Right lung (tissue), 5 donors: ENCODE results near the gene RRAD. TPM values are rescaled to one million over a fixed set of nuclear protein-coding genes. Genes with fewer than 3 reads are reported as not detected.

Source experiments
- DNase-seq, 2 donors: peaks; one replicate each; pipeline ENCODE4 v3.0.0-alpha.2; 2013
- polyA plus RNA-seq, 5 donors: library from polyadenylated mRNA; unstranded; fragments of 120-200 nt; gene quantifications; one replicate each; pipeline versions ENCODE4 v1.2.1 to v1.2.3, GENCODE V29; 2013; ENCODE audit warnings: inconsistent platforms in 1 of 5, low replicate concordance in 1 of 5; ENCODE audit not compliant: insufficient read length in 5 of 5, insufficient read depth in 1 of 5

The RRAD gene
- polyA plus RNA-seq, 5 donors = 6.7 to 10.7 (median 9.6) TPM

DNA sequence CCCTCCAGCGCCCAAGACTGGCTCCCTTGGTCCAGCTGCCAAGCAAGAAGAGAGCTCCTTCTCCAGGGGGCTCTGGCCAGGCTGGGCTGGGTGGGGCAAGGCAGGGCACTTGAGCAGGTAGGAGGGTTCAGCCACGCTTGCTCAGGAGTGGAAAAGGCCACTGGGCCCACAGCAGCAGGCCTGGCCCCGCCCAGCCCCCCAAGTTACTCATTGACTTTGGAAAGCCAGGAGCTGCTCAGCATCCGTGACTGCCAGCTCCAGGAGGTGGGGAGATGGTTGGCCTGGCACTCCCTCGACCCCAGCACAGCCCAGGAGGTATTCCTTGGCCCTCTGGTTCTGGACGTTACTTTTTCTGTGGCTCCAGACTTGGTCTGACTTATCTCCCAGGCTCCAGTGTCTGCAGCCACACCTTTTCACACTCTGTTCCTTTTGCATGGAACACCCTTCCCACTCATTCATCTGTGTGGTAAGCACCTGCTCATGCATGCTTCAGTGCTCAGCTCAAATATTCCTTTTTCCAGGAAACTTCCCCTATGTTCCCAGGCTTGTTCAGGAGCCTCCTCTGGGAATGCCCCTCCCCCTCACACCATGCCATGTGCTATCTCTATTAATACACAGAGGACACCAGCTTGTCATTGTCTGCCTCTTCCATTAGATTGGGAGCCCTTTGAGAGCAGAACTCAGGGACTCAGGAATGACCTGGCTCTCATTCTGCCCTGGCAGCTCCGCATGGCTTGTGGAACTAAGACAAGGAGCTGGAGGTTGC, 6.3 kb downstream of the RRAD start, which contains the start of gene CDH16:
Gene CDH16, minus strand, starts transcription at position 83 of the 766 bp plus-strand sequence. CDS start 820 bp downstream, outside the sequence.
- DNase-seq = no peak

DNA sequence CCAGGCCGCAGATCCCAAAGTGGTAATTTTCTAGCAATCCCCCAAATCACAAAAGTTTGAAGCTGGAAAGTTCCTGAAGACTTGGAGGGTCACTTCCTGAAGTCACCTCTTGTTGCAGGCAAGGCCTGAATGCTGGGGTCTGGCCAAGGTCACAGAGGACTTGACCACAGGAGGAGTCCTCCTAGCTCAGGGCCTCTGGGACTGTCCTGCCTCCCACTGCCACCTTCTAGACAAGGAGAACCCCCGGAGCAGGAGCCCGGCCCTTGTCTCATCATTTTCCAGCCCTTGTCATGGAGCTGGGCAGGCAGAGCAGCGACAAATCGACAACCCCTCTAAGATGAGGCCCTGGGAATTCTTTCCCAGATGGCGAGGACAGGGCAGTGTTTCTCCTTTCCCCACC, 7.0 kb downstream of the RRAD start:
- DNase-seq = no peak

DNA sequence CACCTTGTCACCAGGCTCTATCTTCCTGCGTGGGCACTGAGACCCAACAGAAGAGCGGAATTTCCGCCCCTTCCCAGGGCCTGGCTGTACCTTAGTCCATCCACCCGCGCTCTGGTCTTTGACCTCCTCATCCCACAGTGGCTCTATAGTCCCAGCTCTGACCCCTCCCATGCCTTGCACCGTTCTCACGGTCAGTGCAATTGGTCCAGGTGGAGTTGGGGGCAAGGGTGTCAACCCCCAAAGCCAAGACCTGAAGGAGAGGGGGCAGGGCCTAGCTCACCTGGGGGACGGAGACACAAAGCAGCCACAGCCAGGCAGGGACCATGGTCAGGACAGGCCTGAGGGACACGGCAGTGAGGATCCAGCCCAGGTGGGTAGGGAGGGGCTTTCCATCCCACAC, 7.6 kb downstream of the RRAD start:
- no peak for DNase-seq

DNA sequence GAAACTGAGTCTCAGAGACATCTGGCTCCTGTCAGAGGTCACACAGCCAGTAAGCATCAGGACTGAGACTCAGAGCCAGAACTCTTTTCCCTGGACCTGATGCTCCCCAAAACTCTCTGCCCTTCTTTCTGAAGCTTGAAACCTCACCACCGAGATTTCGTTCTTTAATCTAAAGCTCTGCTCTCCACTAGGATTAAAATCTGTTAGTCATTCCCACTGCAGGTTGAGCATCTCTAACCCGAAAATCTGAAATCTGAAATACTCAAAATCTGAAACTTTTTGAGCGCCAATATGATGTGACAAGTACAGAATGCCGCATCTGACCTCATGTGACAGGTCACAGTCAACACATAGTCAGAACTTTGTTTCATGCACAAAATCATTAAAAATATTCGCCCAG, 8.8 kb downstream of the RRAD start:
- no peak for DNase-seq

DNA sequence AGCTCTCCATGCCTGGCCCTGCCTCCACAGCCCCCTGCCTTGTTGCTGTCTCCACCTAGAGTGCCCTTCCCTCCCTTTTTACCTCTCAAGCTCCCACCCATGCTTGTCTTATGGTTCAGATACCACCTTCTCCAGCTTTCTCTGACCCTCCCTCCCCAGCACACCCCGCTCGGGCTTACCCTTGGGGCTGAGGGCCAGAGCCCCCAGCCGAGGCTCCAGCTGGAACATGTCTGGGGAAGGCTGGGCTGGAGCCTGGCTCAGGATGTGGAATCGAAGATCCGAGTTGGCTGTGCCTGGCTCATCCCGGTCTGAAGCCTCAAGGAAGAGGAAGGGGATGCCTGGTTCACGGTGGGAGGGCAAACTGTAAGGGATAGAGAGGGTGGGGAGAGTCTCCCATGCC, 10.3 kb downstream of the RRAD start:
- no peak for DNase-seq

DNA sequence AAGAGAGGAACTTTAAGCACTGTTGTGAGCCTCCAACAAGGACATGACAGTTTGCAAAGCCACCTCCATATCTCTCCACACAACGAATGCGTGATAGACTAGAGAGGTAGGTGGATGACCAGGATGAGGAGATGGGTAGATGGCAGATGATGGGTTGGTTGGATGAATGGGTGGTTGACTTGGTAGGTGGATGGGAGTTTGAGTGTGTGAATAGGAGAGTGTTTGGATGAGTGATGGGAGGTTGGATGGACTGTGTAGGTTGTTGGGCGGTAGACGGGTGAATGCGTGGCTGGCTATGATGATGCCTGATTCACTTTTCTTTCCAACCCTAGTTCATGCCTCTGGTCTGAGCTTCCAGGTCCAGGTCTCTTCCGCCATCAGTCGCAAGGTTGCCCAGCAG, 10.8 kb downstream of the RRAD start:
- DNase-seq = no peak

DNA sequence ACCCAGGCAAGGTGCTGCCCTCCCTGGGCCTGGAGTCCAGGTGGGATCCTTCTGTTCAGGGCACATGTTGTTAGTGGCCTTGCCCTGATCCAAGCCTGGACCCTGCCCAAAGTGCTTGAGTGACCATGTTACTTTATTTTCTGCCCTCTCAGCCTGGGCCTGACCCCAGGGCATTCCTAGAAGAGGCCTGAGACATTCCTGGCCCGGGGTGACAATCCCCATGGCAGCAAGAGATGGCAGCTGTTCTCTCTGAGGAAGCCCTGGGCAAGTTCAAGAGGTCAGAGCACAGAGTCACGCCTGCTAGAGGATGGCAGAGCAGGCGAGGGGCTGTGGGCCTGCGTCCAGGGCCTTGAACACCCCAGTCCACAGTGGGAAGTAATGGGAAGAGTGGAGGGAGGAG, 11.6 kb downstream of the RRAD start:
- no peak for DNase-seq

DNA sequence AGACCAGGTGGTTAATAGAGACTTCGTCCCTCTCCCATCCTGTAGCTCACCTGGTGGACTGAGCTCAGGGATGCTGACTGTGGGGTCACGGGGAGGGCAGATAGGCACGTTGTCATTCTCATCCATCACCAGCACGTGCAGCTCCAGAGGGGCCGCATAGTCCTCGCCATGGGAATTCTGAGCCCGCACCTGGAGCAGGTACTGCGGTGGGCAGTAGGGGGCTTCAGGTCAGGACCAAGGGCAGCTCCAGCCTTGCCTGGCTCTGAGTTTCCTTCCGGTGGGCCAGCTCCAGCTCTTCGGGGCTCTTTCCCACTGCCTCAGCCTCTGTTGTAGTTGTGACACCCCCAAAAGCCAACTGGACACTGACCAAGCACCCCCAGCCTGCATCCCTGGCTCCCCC, 12.3 kb downstream of the RRAD start:
- no peak for DNase-seq

DNA sequence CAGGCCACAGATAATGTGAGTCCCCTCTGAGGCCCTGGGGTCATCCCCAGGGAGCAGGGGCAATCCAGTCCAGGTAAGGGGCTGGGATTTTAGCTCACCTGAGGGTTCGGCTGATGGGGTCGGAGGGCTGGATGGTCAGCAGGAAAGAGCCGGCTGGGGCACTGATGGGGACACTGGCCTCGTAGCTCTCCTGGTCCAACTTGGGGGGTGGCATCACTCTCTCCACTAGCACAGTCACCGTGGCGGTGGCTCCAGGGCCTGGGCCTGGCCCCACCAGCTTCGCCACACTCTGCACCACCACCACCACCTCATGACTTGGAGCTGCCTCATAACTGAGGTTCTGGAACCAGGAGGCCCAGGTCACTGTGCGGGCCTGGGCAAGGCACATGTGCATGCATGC, 13.5 kb downstream of the RRAD start:
- DNase-seq = no peak

DNA sequence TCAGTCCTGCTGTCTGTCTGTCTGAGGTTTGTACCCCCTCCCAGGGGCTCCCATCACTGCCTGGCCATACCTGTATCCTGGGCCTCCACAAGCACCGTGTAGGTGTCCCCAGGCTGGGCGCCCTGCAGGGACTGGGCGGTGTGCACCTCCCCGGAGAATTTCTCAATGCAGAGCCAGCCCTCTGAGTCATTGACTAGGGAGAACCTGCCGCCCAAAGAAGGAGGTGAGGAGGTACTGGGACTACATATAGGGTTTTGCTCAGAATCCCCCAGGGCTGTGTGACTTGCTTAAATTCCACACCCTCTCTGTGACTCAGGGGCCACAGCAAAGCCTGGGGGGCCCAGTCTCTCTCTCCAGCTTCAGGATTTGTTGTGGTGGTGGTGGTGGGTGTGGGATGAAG, 14.2 kb downstream of the RRAD start:
- no peak for DNase-seq

DNA sequence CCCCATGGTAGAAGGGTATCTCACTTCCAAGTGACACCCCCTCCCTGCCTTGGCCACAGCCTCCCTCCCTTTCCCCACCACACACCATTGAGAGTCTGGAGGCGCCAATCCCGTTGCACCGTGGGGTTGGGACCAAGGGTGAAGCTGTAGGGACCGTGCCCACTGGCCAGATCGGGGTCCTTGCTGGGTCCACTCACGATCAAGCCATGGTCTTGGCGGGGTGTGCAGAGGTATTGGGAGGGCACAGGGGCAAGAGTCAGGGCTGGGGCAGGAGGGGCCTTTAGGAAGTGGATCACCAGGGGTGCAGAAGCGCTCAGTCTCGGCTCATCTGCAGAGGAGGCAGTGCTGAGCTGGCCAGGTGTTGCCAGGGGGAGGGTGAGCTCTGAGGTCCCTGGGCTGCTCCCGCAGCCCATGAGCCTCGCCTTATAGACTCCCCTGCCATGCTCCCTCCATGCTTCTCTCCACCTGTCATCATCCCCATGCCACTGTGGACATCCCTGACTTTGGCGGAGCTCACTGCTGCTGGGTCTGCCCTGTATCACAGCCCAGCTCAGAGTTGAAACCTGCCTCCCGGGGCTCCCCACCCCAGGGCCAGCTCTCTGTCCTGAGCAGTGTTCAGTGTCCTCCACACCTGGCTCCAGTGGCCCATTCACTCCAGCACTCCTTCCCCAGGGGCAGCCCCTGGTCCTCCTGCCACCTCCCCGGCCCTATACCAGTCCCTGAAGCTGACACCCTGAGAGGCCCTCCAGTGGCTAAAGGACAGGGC, 15.0 kb downstream of the RRAD start:
- no peak for DNase-seq

DNA sequence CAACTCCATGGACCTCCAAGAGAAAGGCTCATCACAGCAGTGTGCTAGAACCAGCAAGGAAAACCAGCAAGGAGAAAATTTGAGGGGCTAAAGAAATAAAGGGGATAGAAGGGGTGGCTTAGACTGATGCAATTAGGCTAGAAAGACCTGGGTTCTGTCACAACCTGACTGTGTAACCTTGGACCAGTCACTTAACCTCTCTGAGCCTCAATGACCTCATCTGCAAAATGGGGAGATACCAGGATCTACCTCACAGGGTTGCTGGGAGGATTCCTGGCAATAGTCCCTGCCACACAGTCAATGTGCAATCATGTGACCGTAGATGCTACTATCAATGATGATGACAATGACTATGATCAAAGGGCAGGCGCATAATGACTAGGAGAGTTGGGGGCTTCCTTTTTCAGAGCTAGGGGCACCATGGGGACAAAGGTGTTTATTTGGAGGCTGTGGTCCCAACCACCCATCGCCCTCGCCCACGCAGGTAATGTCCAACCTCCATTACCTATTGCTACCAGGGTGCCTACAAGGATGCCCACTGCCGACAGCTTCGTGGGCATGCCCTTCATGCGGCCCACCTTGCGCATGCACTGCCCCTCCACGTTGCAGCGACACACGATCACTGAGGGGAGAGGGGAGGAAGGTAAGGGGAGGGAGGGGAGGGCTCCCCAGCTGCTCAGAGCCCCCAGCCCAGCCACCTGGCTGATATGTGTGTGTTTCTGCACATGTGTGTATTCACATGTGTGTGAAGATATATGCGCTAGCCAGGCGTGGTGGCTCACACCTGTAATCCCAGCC, 16.4 kb downstream of the RRAD start:
- DNase-seq = no peak

DNA sequence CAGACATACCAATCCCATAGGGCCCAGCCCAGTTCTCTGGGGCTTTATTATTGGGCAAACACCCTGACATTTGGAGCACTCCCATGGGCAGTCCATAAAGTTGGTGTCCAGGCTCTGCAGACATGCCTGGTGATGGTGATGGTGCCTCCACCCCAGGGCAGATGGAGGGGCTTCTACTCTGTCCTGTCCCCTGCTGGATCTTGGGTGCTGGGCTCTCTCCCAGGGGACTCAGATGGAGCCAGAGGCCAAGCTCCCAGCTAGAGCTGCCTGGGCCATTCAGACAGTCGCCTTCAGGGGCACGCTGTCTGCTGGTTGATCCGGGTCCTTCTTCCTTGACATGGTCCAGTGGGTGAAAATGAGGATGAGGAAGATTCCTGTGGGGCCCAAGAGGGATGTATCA, 17.2 kb downstream of the RRAD start:
- no peak for DNase-seq

DNA sequence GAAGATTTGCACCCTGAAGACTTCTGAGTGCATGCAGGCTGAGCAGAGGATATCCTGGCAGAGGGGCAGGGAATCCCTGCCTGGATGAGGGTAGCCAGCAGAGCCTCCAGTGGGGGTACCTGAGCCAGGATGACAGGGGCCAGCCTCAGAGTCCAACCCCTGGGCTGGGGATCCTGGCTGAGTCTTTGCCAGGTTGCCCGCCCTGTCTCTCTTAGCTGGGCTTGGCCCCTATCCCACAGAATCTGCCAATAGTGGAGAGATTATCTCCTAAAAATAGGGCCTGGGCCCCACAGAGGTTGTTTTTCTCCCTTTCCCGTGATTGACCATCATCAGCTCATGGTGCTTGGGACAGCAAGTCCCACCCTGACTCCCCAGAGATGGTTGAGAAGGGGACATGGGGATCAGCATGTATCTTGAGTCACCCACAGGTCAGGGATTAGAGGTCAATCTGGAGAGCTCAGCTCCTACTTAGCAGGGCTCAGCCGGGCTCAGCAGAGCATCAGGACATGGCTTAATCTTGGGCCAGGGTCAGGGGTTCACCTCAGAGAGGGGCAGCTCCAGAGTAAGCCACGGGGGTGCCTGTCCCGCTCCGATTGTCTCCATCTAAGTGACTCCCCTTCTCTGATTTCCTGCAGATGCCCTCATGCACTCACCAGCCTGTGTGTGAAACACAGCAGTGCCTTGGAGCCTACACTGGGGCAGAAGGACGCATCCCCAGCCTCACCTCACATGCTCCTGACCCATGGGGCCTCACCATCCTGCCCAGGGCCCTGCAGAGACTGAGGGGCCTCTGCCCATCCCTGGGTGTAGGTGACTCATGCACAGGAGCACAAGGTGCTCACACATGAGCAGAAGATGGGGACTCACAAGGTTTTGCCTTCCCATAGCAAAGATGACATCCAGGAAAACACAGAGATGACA, 18.2 kb downstream of the RRAD start:
- DNase-seq = no peak

DNA sequence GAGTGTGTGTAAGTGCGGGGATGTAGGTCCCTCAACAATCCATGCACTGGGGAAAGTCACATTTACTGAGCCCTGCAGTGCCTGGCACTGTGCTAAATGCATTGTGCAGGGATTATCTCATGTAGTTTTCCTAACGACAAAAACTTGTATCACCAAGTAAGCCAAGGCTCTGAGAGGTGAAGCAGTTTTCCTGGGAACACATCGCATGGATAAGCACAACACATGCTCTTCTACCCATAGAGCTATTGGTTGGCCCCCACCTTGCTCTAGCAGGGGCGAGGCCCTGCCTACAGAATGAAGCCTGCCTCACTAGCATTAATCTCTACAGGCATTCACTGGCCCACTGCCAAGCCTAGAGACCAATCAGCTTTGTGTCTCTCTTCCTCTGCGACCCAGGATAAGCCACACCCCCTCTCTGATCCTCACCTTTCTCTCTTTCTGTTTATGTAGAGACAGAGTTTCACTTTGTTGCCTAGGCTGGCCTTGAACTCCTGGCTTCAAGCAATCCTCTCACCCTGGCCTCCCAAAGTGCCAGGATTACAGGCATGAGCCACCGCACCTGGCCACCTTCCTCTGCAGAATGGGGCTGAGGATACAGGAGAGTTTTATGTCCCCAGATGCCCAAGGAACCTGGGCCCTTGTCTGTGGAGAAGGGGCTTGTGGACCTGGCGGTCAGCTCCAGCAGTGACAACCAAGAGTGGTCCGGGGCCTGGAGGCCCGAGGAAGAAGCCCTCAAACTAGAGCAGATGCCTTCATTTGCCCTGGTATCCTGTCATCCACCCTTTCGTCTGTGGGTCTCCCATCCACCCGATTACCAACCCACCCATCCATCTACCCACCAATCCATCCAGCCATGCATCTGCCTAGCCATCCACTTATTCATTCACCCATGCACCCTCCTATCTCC, 19.4 kb downstream of the RRAD start:
- no peak for DNase-seq

DNA sequence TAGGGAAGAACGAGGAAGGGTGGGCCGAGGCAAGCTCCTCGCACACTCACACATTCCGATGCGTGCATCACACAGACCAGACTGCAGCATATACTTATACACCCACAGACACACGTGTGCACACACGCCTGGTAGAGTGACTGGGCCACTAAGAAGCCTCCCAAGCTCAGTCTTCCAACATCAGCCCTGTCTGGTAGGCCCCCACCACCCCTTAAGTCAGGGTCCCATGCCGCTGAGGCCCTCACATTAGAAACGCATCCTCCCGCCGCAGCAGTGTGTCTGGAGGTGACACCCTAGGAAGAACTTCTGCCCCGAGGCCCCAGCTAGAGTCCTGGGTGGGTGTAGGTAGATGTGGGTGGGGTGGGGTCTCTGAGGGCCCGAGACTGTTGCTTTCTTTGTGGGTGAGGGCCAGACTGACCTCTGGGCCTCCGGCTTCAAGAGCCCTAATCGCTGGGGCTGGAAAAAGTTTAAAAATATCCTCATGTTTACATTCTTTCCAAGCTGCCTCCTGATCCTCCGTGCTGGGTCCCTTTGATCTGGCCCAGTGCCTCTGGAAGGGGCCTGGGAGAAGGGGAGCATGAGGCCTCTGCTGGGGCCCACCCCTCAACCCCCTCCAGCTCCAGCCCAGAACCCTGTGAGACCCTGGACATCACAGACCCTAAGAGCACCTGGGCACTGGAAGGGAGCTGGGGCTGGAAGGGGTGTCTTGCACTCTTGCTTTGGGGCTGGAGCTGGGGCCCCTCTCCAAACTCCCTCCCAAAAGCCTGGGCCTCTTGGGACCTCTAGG, 20.3 kb downstream of the RRAD start:
- peak in 1 of 2 donors; percentile 70 for DNase-seq

DNA sequence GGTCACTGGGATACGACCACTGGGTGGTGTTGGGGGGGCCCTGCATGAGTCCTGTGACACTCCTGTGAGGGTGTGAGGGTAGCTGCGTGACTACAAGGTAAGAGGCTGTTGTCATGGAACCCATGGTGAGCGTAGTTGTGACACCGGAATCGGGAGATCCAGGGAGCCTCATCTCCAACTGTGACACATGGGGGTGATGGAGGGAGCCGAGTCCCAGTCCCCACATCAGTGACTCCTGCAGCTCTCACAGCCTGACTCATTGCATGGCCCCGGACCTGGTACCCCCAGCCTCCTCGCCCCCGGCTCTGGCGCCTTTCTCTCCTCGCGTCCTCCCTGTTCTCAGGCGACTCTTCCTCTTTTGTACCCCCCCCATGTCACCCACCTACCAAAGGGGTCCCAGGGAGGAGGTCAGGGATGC, 20.9 kb downstream of the RRAD start:
- no peak for DNase-seq

DNA sequence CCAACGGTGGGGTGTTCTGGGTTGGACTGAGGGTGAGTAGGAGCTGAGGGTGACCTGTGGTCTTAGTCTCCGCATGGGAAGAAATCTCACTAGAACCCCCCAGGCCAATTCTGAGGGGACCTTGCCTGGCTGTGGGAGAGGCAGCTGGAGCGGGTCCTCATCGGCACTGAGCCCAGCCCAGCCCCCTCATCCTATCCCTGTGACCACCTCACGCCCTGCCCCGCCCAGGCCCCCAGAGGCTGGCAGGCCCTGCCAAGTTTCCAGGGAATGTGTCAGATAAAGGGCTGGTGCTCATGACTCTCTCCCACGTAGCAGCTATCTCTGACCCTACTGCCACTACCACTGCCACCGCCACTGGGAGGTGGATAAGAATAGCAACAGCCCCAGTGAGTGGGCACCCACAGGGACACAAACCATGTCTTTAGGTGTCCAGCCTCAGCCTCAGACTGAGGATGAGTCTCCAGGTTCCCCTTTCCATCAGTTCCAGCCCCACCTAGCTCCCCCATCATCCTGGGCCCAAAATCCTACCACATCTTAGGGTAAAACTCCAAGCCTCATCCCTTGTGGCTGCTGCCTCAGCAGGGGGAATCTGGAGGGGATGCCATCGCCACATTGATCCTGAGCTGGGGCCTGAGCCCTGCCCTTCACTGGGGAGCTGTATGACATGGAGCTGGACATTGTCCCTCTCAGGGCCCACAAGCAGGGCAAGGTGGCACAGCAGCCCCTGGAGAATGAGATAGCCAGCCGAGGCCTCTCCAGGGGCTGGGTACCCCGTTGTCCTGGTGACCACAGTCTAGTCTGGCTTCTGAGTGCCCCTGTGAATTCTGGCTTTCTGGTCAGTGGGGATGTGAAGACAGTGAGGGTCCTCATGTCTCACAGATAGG, 21.5 kb downstream of the RRAD start:
- DNase-seq = no peak
